Activated CD4-positive, alpha-beta T cell treated with anti-CD3 and anti-CD28 coated beads, Interleukin-2, amount 10 ng/mL, durations not matched to agents 7 days and 5 days (primary cell): Measurements from ENCODE around the gene FARP1. TPM values are rescaled to one million over a fixed set of nuclear protein-coding genes. Genes with fewer than 3 reads are reported as not detected.
"Not testable (repeated sequence)": the region's sequence is repeated elsewhere in the genome, so short reads cannot be mapped to it uniquely, and the experiment has no call there.

Source experiments
- CTCF ChIA-PET: fragments of 350-600 bp; sonication (Branson Sonifier 250); formaldehyde crosslinking; loops from one replicate; lab custom pipeline; 2021; ENCODE audit warnings: antibody characterized with exemption; lab: Charles Lee
- POLR2A ChIA-PET: fragments of 350-600 bp; sonication (Branson Sonifier 250); formaldehyde crosslinking; loops from one replicate; lab custom pipeline; 2021; ENCODE audit warnings: antibody characterized with exemption; lab: Charles Lee
- DNase-seq: peaks from one replicate; pipeline ENCODE4 v3.0.0-alpha.2; 2020
- H3K27ac Mint-ChIP-seq: one replicate; pipeline ENCODE4 v1.8.0; 2021; ENCODE audit warnings: mild to moderate bottlenecking, moderate library complexity, mixed read lengths
- H3K27me3 Mint-ChIP-seq: one replicate; pipeline ENCODE4 v1.8.0; 2021; ENCODE audit warnings: mixed read lengths
- H3K36me3 Mint-ChIP-seq: one replicate; pipeline ENCODE4 v1.8.0; 2021; ENCODE audit warnings: low read depth, mixed read lengths
- H3K4me1 Mint-ChIP-seq: one replicate; pipeline ENCODE4 v1.8.0; 2021; ENCODE audit warnings: mixed read lengths
- H3K4me3 Mint-ChIP-seq: one replicate; pipeline ENCODE4 v1.8.0; 2021; ENCODE audit warnings: mild to moderate bottlenecking, moderate library complexity, mixed read lengths
- H3K9me3 Mint-ChIP-seq: one replicate; pipeline ENCODE4 v1.8.0; 2021; ENCODE audit warnings: mixed read lengths
- total RNA-seq, 2 experiments: library from RNA; stranded (reverse); gene quantifications; one replicate each; pipeline ENCODE4 v1.2.3, GENCODE V29; 2021

FARP1 gene
- total RNA-seq, 2 experiments from 2014 or later, result 0.67 to 1.0 TPM

GRCh38 chr13:98405690-98406344, 262.9 kb downstream of the FARP1 start:
- ChIA-PET POLR2A (no interaction called here), CTCF (interaction anchor here (1.4 kb wide), 1 partner anchor 14 kb away, joined by 3 read pairs; no protein-coding TSS in a partner anchor)
- Mint-ChIP-seq H3K36me3 (no peaks in the 10 kb centered on the region), H3K9me3 (no peaks in the 10 kb centered on the region), H3K27ac (no peak overlapping the region), H3K27me3 (peaks cover 4% of the 10 kb centered on the region), H3K4me3 (no peak overlapping the region), H3K4me1 (no peaks in the 10 kb centered on the region)
- DNase-seq, result no peak

DNA sequence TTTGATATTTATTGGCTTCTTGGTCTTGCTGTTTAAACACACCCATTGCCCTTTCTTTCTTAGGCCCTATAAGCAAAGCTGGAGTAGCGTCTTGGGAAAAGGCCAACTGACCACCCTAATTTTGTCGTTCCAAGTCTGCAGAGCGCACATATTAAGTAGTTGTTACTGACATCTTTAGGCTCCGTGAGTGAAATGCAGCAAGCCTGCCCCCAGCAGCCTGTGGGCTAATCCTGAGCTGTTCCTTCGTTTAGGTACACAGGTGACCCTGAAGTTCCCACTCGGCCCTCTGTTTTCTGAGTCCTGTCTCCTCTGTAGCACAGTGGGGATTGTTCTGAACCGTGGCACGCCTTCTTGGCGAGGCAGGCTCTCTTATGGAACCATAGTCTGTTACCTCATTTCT, 263.5 kb downstream of the FARP1 start:
- no peak overlapping the region for H3K27ac Mint-ChIP-seq
- CTCF ChIA-PET, result no interaction called here
- no peak for DNase-seq
- peaks cover 6% of the 10 kb centered on the region for H3K27me3 Mint-ChIP-seq
- POLR2A ChIA-PET, result no interaction called here
- no peaks in the 10 kb centered on the region for H3K9me3 Mint-ChIP-seq
- peaks cover 1% of the 10 kb centered on the region for H3K4me1 Mint-ChIP-seq
- H3K36me3 Mint-ChIP-seq, result no peaks in the 10 kb centered on the region
- H3K4me3 Mint-ChIP-seq, result no peak overlapping the region

DNA sequence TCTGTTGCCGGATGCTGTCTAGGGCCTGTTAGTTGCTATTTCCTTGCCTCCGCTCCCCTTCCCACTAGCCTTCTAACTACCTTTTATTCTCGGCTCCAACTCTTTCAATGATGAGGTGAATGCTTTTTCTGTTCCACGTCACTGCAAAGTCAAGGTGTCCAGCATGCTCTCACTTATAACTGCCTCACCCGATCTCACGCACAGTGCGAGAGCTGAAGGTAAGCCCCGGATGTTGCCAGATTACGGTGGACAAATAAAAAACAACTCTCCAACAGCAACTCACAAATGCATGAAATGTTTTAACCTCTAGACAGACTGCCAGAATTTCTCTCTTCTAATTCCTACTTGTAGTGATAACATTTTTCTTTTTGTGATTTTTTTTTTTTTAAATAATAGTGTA, 264.1 kb downstream of the FARP1 start:
- Mint-ChIP-seq H3K27me3 (peaks cover 10% of the 10 kb centered on the region), H3K4me1 (peaks cover 4% of the 10 kb centered on the region), H3K36me3 (no peaks in the 10 kb centered on the region), H3K4me3 (no peak overlapping the region), H3K9me3 (no peaks in the 10 kb centered on the region), H3K27ac (no peak overlapping the region)
- DNase-seq, result no peak
- POLR2A ChIA-PET, result no interaction called here
- CTCF ChIA-PET, result no interaction called here

DNA sequence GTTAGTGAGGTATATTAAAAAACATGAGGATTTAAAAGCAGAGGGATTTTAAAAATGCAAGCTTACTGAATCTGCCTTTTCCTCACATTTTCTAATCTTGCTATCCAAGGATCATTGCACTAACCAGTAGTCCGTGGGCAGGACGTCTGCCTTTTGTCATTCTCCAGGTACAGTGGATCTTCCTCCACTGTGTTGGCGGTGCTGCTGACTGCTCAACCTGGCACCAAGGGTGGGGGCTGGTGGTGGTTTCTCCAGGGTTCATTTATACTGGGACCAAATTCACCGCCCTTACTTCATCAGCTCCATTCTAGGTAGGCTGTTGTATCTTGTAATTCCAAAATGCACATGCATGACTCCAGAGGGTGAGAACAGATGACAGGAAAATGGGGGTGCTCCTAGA, 264.7 kb downstream of the FARP1 start:
- no peak for DNase-seq
- Mint-ChIP-seq H3K27ac (no peak overlapping the region), H3K4me1 (peaks cover 7% of the 10 kb centered on the region), H3K27me3 (peaks cover 12% of the 10 kb centered on the region), H3K4me3 (no peak overlapping the region), H3K36me3 (no peaks in the 10 kb centered on the region), H3K9me3 (no peaks in the 10 kb centered on the region)
- ChIA-PET POLR2A (no interaction called here), CTCF (interaction anchor here (0.6 kb wide), 2 partner anchors 74 to 366 kb away, joined by 3 to 4 read pairs; no protein-coding TSS in a partner anchor)

GRCh38 chr13:98409281-98409680, 266.4 kb downstream of the FARP1 start:
- H3K4me1 Mint-ChIP-seq, result peaks cover 7% of the 10 kb centered on the region
- POLR2A ChIA-PET, result no interaction called here
- H3K9me3 Mint-ChIP-seq, result no peaks in the 10 kb centered on the region
- no peaks in the 10 kb centered on the region for H3K36me3 Mint-ChIP-seq
- CTCF ChIA-PET, result interaction anchor here (0.7 to 1.9 kb wide), 2 partner anchors 9 to 34 kb away, joined by 3 to 7 read pairs; no protein-coding TSS in a partner anchor
- peaks cover 15% of the 10 kb centered on the region for H3K27me3 Mint-ChIP-seq
- DNase-seq, result no peak
- no peak overlapping the region for H3K27ac Mint-ChIP-seq
- H3K4me3 Mint-ChIP-seq, result no peak overlapping the region

- no peak overlapping the region for H3K27ac Mint-ChIP-seq
- POLR2A ChIA-PET, result no interaction called here
- H3K27me3 Mint-ChIP-seq, result peaks cover 13% of the 10 kb centered on the region
- H3K36me3 Mint-ChIP-seq, result no peaks in the 10 kb centered on the region
- H3K4me3 Mint-ChIP-seq, result no peak overlapping the region
- DNase-seq, result no peak
- no peaks in the 10 kb centered on the region for H3K9me3 Mint-ChIP-seq
- H3K4me1 Mint-ChIP-seq, result peaks cover 7% of the 10 kb centered on the region
- CTCF ChIA-PET, result no interaction called here
Measured at GRCh38 chr13:98410612-98411011, 267.7 kb downstream of the FARP1 start.

- Mint-ChIP-seq H3K4me1 (peaks cover 7% of the 10 kb centered on the region), H3K27ac (no peak overlapping the region), H3K9me3 (no peaks in the 10 kb centered on the region), H3K4me3 (no peak overlapping the region), H3K27me3 (peaks cover 13% of the 10 kb centered on the region), H3K36me3 (no peaks in the 10 kb centered on the region)
- CTCF ChIA-PET, result no interaction called here
- no peak for DNase-seq
- POLR2A ChIA-PET, result no interaction called here
Measured at GRCh38 chr13:98411013-98411412, 268.1 kb downstream of the FARP1 start.

GRCh38 chr13:98411617-98412265, 268.8 kb downstream of the FARP1 start:
- Mint-ChIP-seq H3K4me1 (peaks cover 7% of the 10 kb centered on the region), H3K36me3 (no peaks in the 10 kb centered on the region), H3K27me3 (peaks cover 11% of the 10 kb centered on the region), H3K4me3 (peak overlapping the region; percentile 11), H3K27ac (no peak overlapping the region), H3K9me3 (no peaks in the 10 kb centered on the region)
- no peak for DNase-seq
- POLR2A ChIA-PET, result no interaction called here
- CTCF ChIA-PET, result no interaction called here

- H3K4me3 Mint-ChIP-seq, H3K9me3 Mint-ChIP-seq, H3K27ac Mint-ChIP-seq, H3K36me3 Mint-ChIP-seq, DNase-seq, POLR2A ChIA-PET, H3K4me1 Mint-ChIP-seq: not testable (repeated sequence)
- peaks cover 11% of the 10 kb centered on the region for H3K27me3 Mint-ChIP-seq
- CTCF ChIA-PET, result interaction anchor here (0.6 to 1.3 kb wide), 2 partner anchors 10 to 68 kb away, joined by 3 to 4 read pairs; no protein-coding TSS in a partner anchor
Measured at GRCh38 chr13:98413278-98413677, 270.4 kb downstream of the FARP1 start.

GRCh38 chr13:98413796-98414195, 270.9 kb downstream of the FARP1 start:
- CTCF ChIA-PET, result interaction anchor here (0.6 to 1.3 kb wide), 3 partner anchors 10 to 68 kb away, joined by 3 to 4 read pairs (median 3); no protein-coding TSS in a partner anchor
- Mint-ChIP-seq H3K4me1 (peaks cover 7% of the 10 kb centered on the region), H3K4me3 (no peak overlapping the region), H3K9me3 (no peaks in the 10 kb centered on the region), H3K27ac (no peak overlapping the region), H3K27me3 (peaks cover 11% of the 10 kb centered on the region), H3K36me3 (no peaks in the 10 kb centered on the region)
- no peak for DNase-seq
- POLR2A ChIA-PET, result no interaction called here

- Mint-ChIP-seq H3K36me3 (no peaks in the 10 kb centered on the region), H3K27ac (no peak overlapping the region), H3K9me3 (no peaks in the 10 kb centered on the region), H3K4me1 (peaks cover 7% of the 10 kb centered on the region), H3K4me3 (no peak overlapping the region), H3K27me3 (peaks cover 11% of the 10 kb centered on the region)
- no peak for DNase-seq
- CTCF ChIA-PET, result no interaction called here
- POLR2A ChIA-PET, result no interaction called here
Measured at GRCh38 chr13:98415326-98416070, 272.6 kb downstream of the FARP1 start.

DNA sequence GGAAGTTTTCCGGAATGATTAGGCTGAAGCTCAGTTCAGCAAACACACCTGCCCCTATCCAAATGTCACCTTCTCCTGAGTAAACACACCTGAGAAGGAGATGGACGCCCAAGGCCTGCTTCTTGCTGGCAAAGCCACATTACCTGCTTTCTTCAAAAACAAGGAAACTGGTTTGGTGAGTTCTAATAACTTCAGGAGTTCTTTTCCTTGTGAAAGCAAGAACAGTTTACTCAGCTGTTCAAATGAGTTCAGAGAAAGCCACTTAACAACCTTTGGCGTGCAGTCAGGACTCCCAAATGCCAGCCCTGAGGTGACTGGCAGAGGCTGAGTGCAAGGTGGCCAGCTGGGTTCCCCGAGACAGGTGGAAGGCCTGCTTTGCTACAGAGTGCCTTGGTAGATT, 273.5 kb downstream of the FARP1 start:
- Mint-ChIP-seq H3K4me1 (peaks cover 6% of the 10 kb centered on the region), H3K4me3 (no peak overlapping the region), H3K27me3 (peaks cover 9% of the 10 kb centered on the region), H3K27ac (no peak overlapping the region), H3K36me3 (no peaks in the 10 kb centered on the region), H3K9me3 (no peaks in the 10 kb centered on the region)
- ChIA-PET POLR2A (no interaction called here), CTCF (interaction anchor here (1.5 kb wide), 1 partner anchor 29 kb away, joined by 4 read pairs; no protein-coding TSS in a partner anchor)
- no peak for DNase-seq
